BLaER1 treated with 17β-estradiol and CSF1 and Interleukin-3, amounts not matched to agents 10 nM and 100 nM (cell line): Measurements from ENCODE around the gene SMIM11.

Experiments used
- H3K27ac ChIP-seq, 11 experiments: shearing (Covaris generic); formaldehyde crosslinking; 2 replicates each; pipeline ENCODE4 v1.8.1; 2022
- H3K27me3 ChIP-seq, 11 experiments: shearing (Covaris generic); formaldehyde crosslinking; 2 replicates each; pipeline ENCODE4 v1.8.1; 2022
- H3K36me3 ChIP-seq, 11 experiments: shearing (Covaris generic); formaldehyde crosslinking; 2 replicates each; pipeline ENCODE4 v1.8.1; 2022
- H3K4me1 ChIP-seq, 10 experiments: shearing (Covaris generic); formaldehyde crosslinking; 2 replicates each; pipeline ENCODE4 v1.8.1; 2022
- H3K4me2 ChIP-seq, 11 experiments: shearing (Covaris generic); formaldehyde crosslinking; 2 replicates each; pipeline ENCODE4 v1.8.1; 2022
- H3K4me3 ChIP-seq, 10 experiments: shearing (Covaris generic); formaldehyde crosslinking; 2 replicates each; pipeline ENCODE4 v1.8.1; 2022
- H3K9ac ChIP-seq, 11 experiments: shearing (Covaris generic); formaldehyde crosslinking; 2 replicates each; pipeline ENCODE4 v1.8.1; 2022
- H3K9me3 ChIP-seq, 11 experiments: shearing (Covaris generic); formaldehyde crosslinking; replicated peaks in 1 of 11; 2 replicates each; pipeline ENCODE4 v1.8.1; 2022
- H4K20me1 ChIP-seq, 11 experiments: shearing (Covaris generic); formaldehyde crosslinking; 2 replicates each; pipeline ENCODE4 v1.8.1; 2022
- Cebpa-rat ChIP-seq, 11 experiments: shearing (Covaris generic); IDR thresholded peaks; 2 replicates each; pipeline ENCODE4 v1.8.1; 2022

The SMIM11 gene

GRCh38 chr21:34338226-34338625 is 37.1 kb upstream of the SMIM11 start:
- Histone ChIP-seq H3K36me3 (no peaks in the 10 kb centered on the region), H3K4me3 (no peak overlapping the region), H4K20me1 (no peaks in the 10 kb centered on the region), H3K9me3 (no peaks in the 10 kb centered on the region), H3K27me3 (no peaks in the 10 kb centered on the region), H3K4me2 (no peak overlapping the region), H3K27ac (no peak overlapping the region), H3K9ac (no peak overlapping the region), H3K4me1 (peaks cover 0 to 7% (median 0%) of the 10 kb centered on the region in 10 experiments; a peak in 7 of 20 replicates)
- TF ChIP-seq Cebpa-rat (IDR thresholded peaks at IDR 0.05): no peak

GRCh38 chr21:34340061-34340460 is 35.2 kb upstream of the SMIM11 start:
- no peak for TF ChIP-seq Cebpa-rat (IDR thresholded peaks at IDR 0.05)
- no peaks in the 10 kb centered on the region for H3K36me3 ChIP-seq
- H3K4me2 ChIP-seq: no peak overlapping the region
- no peak overlapping the region for H3K27ac ChIP-seq
- H4K20me1 ChIP-seq: no peaks in the 10 kb centered on the region
- H3K9ac ChIP-seq: no peak overlapping the region
- peaks cover 0 to 7% (median 0%) of the 10 kb centered on the region in 10 experiments; a peak in 5 of 20 replicates for H3K4me1 ChIP-seq
- H3K27me3 ChIP-seq: no peaks in the 10 kb centered on the region
- no peaks in the 10 kb centered on the region for H3K9me3 ChIP-seq
- no peak overlapping the region for H3K4me3 ChIP-seq

GRCh38 chr21:34342476-34342875 is 32.8 kb upstream of the SMIM11 start:
- no peaks in the 10 kb centered on the region for H3K27me3 ChIP-seq

GRCh38 chr21:34343347-34343746 is 32.0 kb upstream of the SMIM11 start:
- H3K27me3 ChIP-seq: no peaks in the 10 kb centered on the region
- H3K4me2 ChIP-seq: no peak overlapping the region
- no peak for TF ChIP-seq Cebpa-rat (IDR thresholded peaks at IDR 0.05)
- no peak overlapping the region for H3K4me3 ChIP-seq
- H3K4me1 ChIP-seq: no peaks in the 10 kb centered on the region
- no peak overlapping the region for H3K27ac ChIP-seq
- no peaks in the 10 kb centered on the region for H3K36me3 ChIP-seq
- H3K9me3 ChIP-seq: no peaks in the 10 kb centered on the region; a peak in 1 of 22 replicates
- no peaks in the 10 kb centered on the region for H4K20me1 ChIP-seq
- no peak overlapping the region for H3K9ac ChIP-seq

More at GRCh38 chr21:34342476-34342875, 32.8 kb upstream of the SMIM11 start:
- no peak overlapping the region for H3K27ac ChIP-seq
- H3K4me3 ChIP-seq: no peak overlapping the region
- no peak for TF ChIP-seq Cebpa-rat (IDR thresholded peaks at IDR 0.05)
- H3K9me3 ChIP-seq: no peaks in the 10 kb centered on the region
- no peaks in the 10 kb centered on the region; a peak in 2 of 20 replicates for H3K4me1 ChIP-seq
- no peaks in the 10 kb centered on the region for H4K20me1 ChIP-seq
- no peaks in the 10 kb centered on the region for H3K36me3 ChIP-seq
- no peak overlapping the region for H3K9ac ChIP-seq
- H3K4me2 ChIP-seq: no peak overlapping the region

GRCh38 chr21:34343838-34344381 is 31.4 kb upstream of the SMIM11 start:
- no peaks in the 10 kb centered on the region; a peak in 1 of 22 replicates for H3K9me3 ChIP-seq
- no peaks in the 10 kb centered on the region for H3K36me3 ChIP-seq
- TF ChIP-seq Cebpa-rat (IDR thresholded peaks at IDR 0.05): no peak
- H3K27me3 ChIP-seq: no peaks in the 10 kb centered on the region
- H3K4me1 ChIP-seq: no peaks in the 10 kb centered on the region
- no peak overlapping the region for H3K4me2 ChIP-seq
- H4K20me1 ChIP-seq: no peaks in the 10 kb centered on the region
- no peak overlapping the region for H3K27ac ChIP-seq
- no peak overlapping the region for H3K4me3 ChIP-seq
- H3K9ac ChIP-seq: no peak overlapping the region

GRCh38 chr21:34344584-34344983 is 30.7 kb upstream of the SMIM11 start:
- Histone ChIP-seq H3K4me2 (no peak overlapping the region), H3K27me3 (no peaks in the 10 kb centered on the region), H3K9me3 (no peaks in the 10 kb centered on the region; a peak in 1 of 22 replicates), H3K27ac (no peak overlapping the region), H3K4me3 (no peak overlapping the region), H3K4me1 (no peaks in the 10 kb centered on the region), H3K36me3 (no peaks in the 10 kb centered on the region), H3K9ac (no peak overlapping the region), H4K20me1 (no peaks in the 10 kb centered on the region)
- TF ChIP-seq Cebpa-rat (IDR thresholded peaks at IDR 0.05): no peak

GRCh38 chr21:34345091-34345871 is 30.0 kb upstream of the SMIM11 start:
- Histone ChIP-seq H3K4me1 (no peaks in the 10 kb centered on the region), H3K4me2 (no peak overlapping the region), H3K27me3 (no peaks in the 10 kb centered on the region), H4K20me1 (no peaks in the 10 kb centered on the region), H3K9ac (no peak overlapping the region), H3K4me3 (no peak overlapping the region), H3K36me3 (no peaks in the 10 kb centered on the region), H3K9me3 (no peaks in the 10 kb centered on the region; a peak in 1 of 22 replicates), H3K27ac (no peak overlapping the region)
- no peak for TF ChIP-seq Cebpa-rat (IDR thresholded peaks at IDR 0.05)

- TF ChIP-seq Cebpa-rat (IDR thresholded peaks at IDR 0.05): no peak
- Histone ChIP-seq H3K4me3 (no peak overlapping the region), H3K27me3 (no peaks in the 10 kb centered on the region), H3K4me2 (no peak overlapping the region), H3K36me3 (no peaks in the 10 kb centered on the region), H3K27ac (no peak overlapping the region), H4K20me1 (no peaks in the 10 kb centered on the region), H3K9ac (no peak overlapping the region), H3K4me1 (no peaks in the 10 kb centered on the region), H3K9me3 (no peaks in the 10 kb centered on the region; a peak in 1 of 22 replicates)
These were observed 29.4 kb upstream of the SMIM11 start for GRCh38 chr21:34345892-34346291.

GRCh38 chr21:34348890-34349519 is 26.3 kb upstream of the SMIM11 start:
- no peaks in the 10 kb centered on the region for H3K36me3 ChIP-seq
- no peak overlapping the region for H3K9ac ChIP-seq
- H4K20me1 ChIP-seq: no peaks in the 10 kb centered on the region
- H3K9me3 ChIP-seq: no peaks in the 10 kb centered on the region; a peak in 1 of 22 replicates
- H3K27me3 ChIP-seq: no peaks in the 10 kb centered on the region
- no peaks in the 10 kb centered on the region for H3K4me1 ChIP-seq
- H3K27ac ChIP-seq: no peak overlapping the region
- no peak for TF ChIP-seq Cebpa-rat (IDR thresholded peaks at IDR 0.05)
- H3K4me3 ChIP-seq: no peak overlapping the region
- H3K4me2 ChIP-seq: no peak overlapping the region
